Fibroblast of skin of scalp (primary cell): ENCODE results near the gene ANTXR1.
A peak's percentile ranks its signal among the peaks of the same experiment; 100 is the strongest.

ENCODE experiments used
- DNase-seq: peaks from one replicate; pipeline ENCODE4 v3.0.0-alpha.2; 2013

ANTXR1 gene

GRCh38 chr2:69186614-69187013, 173.6 kb downstream of the ANTXR1 start:
- no peak for DNase-seq

- no peak for DNase-seq
These were observed 175.4 kb downstream of the ANTXR1 start for GRCh38 chr2:69188182-69188900.

GRCh38 chr2:69190743-69191404, 177.9 kb downstream of the ANTXR1 start:
- peak; percentile 35 for DNase-seq

- peak; percentile 65 for DNase-seq
These were observed 178.7 kb downstream of the ANTXR1 start for GRCh38 chr2:69191634-69192033.

- peak; percentile 39 for DNase-seq
These were observed 179.4 kb downstream of the ANTXR1 start for GRCh38 chr2:69192176-69192945.

GRCh38 chr2:69195706-69196105, 182.7 kb downstream of the ANTXR1 start:
- DNase-seq, result no peak

GRCh38 chr2:69196327-69197117, 183.5 kb downstream of the ANTXR1 start:
- peak; percentile 94 for DNase-seq

- DNase-seq, result peak; percentile 56
These were observed 187.1 kb downstream of the ANTXR1 start for GRCh38 chr2:69200107-69200520.

- no peak for DNase-seq
These were observed 188.3 kb downstream of the ANTXR1 start for GRCh38 chr2:69201259-69201658.

- DNase-seq, result no peak
These were observed 189.3 kb downstream of the ANTXR1 start for GRCh38 chr2:69202327-69202726.

- DNase-seq, result no peak
These were observed 190.4 kb downstream of the ANTXR1 start for GRCh38 chr2:69203166-69203985.

GRCh38 chr2:69204654-69205053, 191.7 kb downstream of the ANTXR1 start:
- DNase-seq, result no peak

- no peak for DNase-seq
These were observed 192.1 kb downstream of the ANTXR1 start for GRCh38 chr2:69205076-69205475.

GRCh38 chr2:69205491-69205890, 192.5 kb downstream of the ANTXR1 start:
- DNase-seq, result no peak

- peak; percentile 28 for DNase-seq
These were observed 195.1 kb downstream of the ANTXR1 start for GRCh38 chr2:69208023-69208595.

GRCh38 chr2:69209482-69209881, 196.5 kb downstream of the ANTXR1 start:
- DNase-seq, result no peak

GRCh38 chr2:69210385-69210784, 197.4 kb downstream of the ANTXR1 start:
- DNase-seq, result peak; percentile 36

- peak; percentile 61 for DNase-seq
These were observed 198.1 kb downstream of the ANTXR1 start for GRCh38 chr2:69211048-69211447.

GRCh38 chr2:69211686-69212085, 198.7 kb downstream of the ANTXR1 start:
- no peak for DNase-seq

GRCh38 chr2:69212238-69213028, 199.5 kb downstream of the ANTXR1 start:
- DNase-seq, result no peak
